ENCODE results near the gene CISD1.

The CISD1 gene

GRCh38 chr10:58305821-58306220 lies 36.9 kb downstream of the CISD1 start:
- no peak for DNase-seq (ENCODE audit: low read depth in 2 of 3, low spot score in 2 of 3)

GRCh38 chr10:58307676-58308075 lies 38.7 kb downstream of the CISD1 start:
- DNase-seq (ENCODE audit: low read depth in 2 of 3, low spot score in 2 of 3) = no peak

GRCh38 chr10:58311026-58311425 lies 42.1 kb downstream of the CISD1 start:
- no peak for DNase-seq (ENCODE audit: low read depth in 2 of 3, low spot score in 2 of 3)

- DNase-seq (ENCODE audit: low read depth in 2 of 3, low spot score in 2 of 3) = no peak
These were observed 47.9 kb downstream of the CISD1 start for GRCh38 chr10:58316874-58317273.

GRCh38 chr10:58318346-58318745 lies 49.4 kb downstream of the CISD1 start:
- DNase-seq (ENCODE audit: low read depth in 2 of 3, low spot score in 2 of 3) = no peak

- DNase-seq (ENCODE audit: low read depth in 2 of 3, low spot score in 2 of 3) = no peak
These were observed 50.6 kb downstream of the CISD1 start for GRCh38 chr10:58319599-58319998.

GRCh38 chr10:58320351-58321049 lies 51.5 kb downstream of the CISD1 start:
- no peak for DNase-seq (ENCODE audit: low read depth in 2 of 3, low spot score in 2 of 3)

- DNase-seq (ENCODE audit: low read depth in 2 of 3, low spot score in 2 of 3) = no peak
These were observed 53.3 kb downstream of the CISD1 start for GRCh38 chr10:58322072-58322834.

- DNase-seq (ENCODE audit: low read depth in 2 of 3, low spot score in 2 of 3) = no peak
These were observed 53.9 kb downstream of the CISD1 start for GRCh38 chr10:58322835-58323209.

GRCh38 chr10:58326967-58327381 lies 58.0 kb downstream of the CISD1 start:
- no peak for DNase-seq (ENCODE audit: low read depth in 2 of 3, low spot score in 2 of 3)

- DNase-seq (ENCODE audit: low read depth in 2 of 3, low spot score in 2 of 3) = no peak
These were observed 59.3 kb downstream of the CISD1 start for GRCh38 chr10:58328233-58328632.

GRCh38 chr10:58330431-58330830 lies 61.5 kb downstream of the CISD1 start:
- DNase-seq (ENCODE audit: low read depth in 2 of 3, low spot score in 2 of 3) = no peak

- DNase-seq (ENCODE audit: low read depth in 2 of 3, low spot score in 2 of 3) = no peak
These were observed 62.7 kb downstream of the CISD1 start for GRCh38 chr10:58331646-58332045.

- DNase-seq (ENCODE audit: low read depth in 2 of 3, low spot score in 2 of 3) = peak; percentile 56 to 67 (median 62)
These were observed 65.9 kb downstream of the CISD1 start, which contains the start of gene UBE2D1 for GRCh38 chr10:58334817-58335305. Gene UBE2D1, plus strand, starts transcription at chr10:58335006. Its CDS starts 196 bp downstream, at chr10:58335202.

GRCh38 chr10:58335306-58336005 lies 66.5 kb downstream of the CISD1 start:
- peak in 1 of 3 experiments; percentile 6 for DNase-seq (ENCODE audit: low read depth in 2 of 3, low spot score in 2 of 3)

GRCh38 chr10:58336242-58336641 lies 67.3 kb downstream of the CISD1 start:
- DNase-seq (ENCODE audit: low read depth in 2 of 3, low spot score in 2 of 3) = no peak
